ENCODE data around the gene MRPS12. TPM values are rescaled to one million over a fixed set of nuclear protein-coding genes. Genes with fewer than 3 reads are reported as not detected.

Gene MRPS12
- total RNA-seq, 1 experiment from 2014 or later: 81.3 TPM

DNA sequence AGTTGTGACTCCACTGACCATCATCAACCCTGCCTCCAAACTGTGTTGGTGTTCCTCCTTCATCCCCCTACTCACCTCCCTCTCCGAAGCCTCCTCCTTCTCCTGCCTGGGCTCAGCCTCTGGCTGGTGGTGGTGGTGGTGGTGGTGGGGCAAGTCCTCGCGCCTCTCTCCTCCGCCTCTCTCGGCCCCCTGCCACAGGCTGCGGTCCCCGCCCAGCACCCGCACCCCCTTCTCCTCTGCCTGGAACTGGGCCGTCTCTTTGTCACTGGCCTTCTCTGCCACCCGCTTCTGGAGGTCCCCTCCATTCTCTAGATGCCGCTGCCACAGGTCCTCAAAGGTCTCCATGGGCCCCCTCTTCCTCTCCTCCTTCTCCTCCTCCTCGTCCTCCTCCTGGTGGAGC is 20.3 kb upstream of the MRPS12 start:
- H3K9me3 ChIP-seq (ENCODE audit: control insufficient read depth, low read depth, low read length): no peaks in the 10 kb centered on the region
- H2BK5ac ChIP-seq (ENCODE audit: insufficient read length, low read length): no peak overlapping the region
- no peak overlapping the region for H3K18ac ChIP-seq (ENCODE audit: insufficient read length, low read depth, low read length)
- no peak overlapping the region for H2BK12ac ChIP-seq (ENCODE audit: insufficient read length, low read depth, low read length)
- H3K4me2 ChIP-seq (ENCODE audit: insufficient read depth, insufficient read length, low read length): no peak overlapping the region
- no peaks in the 10 kb centered on the region; the same call in 1 of the 2 replicates for H3K4me1 ChIP-seq (ENCODE audit: insufficient read depth, low read length)
- H3K56ac ChIP-seq (ENCODE audit: insufficient read length, low read depth, low read length): no peak overlapping the region
- no peak overlapping the region for H4K91ac ChIP-seq (ENCODE audit: insufficient read length, low read depth, low read length)
- peaks cover 3 to 4% of the 10 kb centered on the region in 2 experiments; a peak in 3 of 4 replicates for H3K4me1 Mint-ChIP-seq
- H3K27me3 Mint-ChIP-seq (ENCODE audit: low read depth): no peaks in the 10 kb centered on the region; the same call in none of the 2 replicates
- DNase-seq: no peak
- H3K27ac Mint-ChIP-seq: no peak overlapping the region
- WGBS (ENCODE audit: extremely low coverage, insufficient read length, low lambda C conversion rate): no CpG with 5 or more reads among the region's 12 CpGs
- H2AK5ac ChIP-seq (ENCODE audit: insufficient read length, low read length): no peak overlapping the region
- no peak overlapping the region for H2AFZ ChIP-seq (ENCODE audit: low read length)
- H3K36me3 Mint-ChIP-seq (ENCODE audit: insufficient read depth in 1 of 3, low read depth in 3 of 3): peaks cover 9 to 28% (median 18%) of the 10 kb centered on the region in 3 experiments; a peak in 6 of 7 replicates
- H3K79me1 ChIP-seq (ENCODE audit: insufficient read depth, low read depth, low read length, poor library complexity, severe bottlenecking): no peaks in the 10 kb centered on the region
- no peak overlapping the region for H3K23ac ChIP-seq (ENCODE audit: insufficient read length, low read depth, low read length)
- no peak overlapping the region for H3K4ac ChIP-seq (ENCODE audit: low read depth, low read length)
- no peak overlapping the region for H3T11ph ChIP-seq (ENCODE audit: low read length)
- H3K9ac ChIP-seq (ENCODE audit: extremely low read depth, insufficient read length, low read length): no peak overlapping the region
- H4K8ac ChIP-seq (replicated peaks; ENCODE audit: insufficient read length, low read depth, low read length): no peak overlapping the region
- no peak overlapping the region for H3K14ac ChIP-seq (ENCODE audit: insufficient read depth, low read length)
- no peak overlapping the region for H3K27ac ChIP-seq (ENCODE audit: insufficient read length, low read depth, low read length)
- H2BK120ac ChIP-seq (ENCODE audit: low read depth, low read length, poor library complexity, severe bottlenecking): no peak overlapping the region
- H2BK15ac ChIP-seq (ENCODE audit: low read depth, low read length): no peak overlapping the region
- no peak overlapping the region for H3K4me3 Mint-ChIP-seq
- no peaks in the 10 kb centered on the region for H3K79me2 ChIP-seq (ENCODE audit: insufficient read depth, low read length)
- TF ChIP-seq, protein P1, sequence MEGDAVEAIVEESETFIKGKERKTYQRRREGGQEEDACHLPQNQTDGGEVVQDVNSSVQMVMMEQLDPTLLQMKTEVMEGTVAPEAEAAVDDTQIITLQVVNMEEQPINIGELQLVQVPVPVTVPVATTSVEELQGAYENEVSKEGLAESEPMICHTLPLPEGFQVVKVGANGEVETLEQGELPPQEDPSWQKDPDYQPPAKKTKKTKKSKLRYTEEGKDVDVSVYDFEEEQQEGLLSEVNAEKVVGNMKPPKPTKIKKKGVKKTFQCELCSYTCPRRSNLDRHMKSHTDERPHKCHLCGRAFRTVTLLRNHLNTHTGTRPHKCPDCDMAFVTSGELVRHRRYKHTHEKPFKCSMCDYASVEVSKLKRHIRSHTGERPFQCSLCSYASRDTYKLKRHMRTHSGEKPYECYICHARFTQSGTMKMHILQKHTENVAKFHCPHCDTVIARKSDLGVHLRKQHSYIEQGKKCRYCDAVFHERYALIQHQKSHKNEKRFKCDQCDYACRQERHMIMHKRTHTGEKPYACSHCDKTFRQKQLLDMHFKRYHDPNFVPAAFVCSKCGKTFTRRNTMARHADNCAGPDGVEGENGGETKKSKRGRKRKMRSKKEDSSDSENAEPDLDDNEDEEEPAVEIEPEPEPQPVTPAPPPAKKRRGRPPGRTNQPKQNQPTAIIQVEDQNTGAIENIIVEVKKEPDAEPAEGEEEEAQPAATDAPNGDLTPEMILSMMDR (conservative IDR thresholded peaks at IDR 0.05): no peak
- no peaks in the 10 kb centered on the region for H4K20me1 ChIP-seq (ENCODE audit: control insufficient read depth, insufficient read depth, insufficient read length)
- H3K27me3 ChIP-seq (ENCODE audit: insufficient read depth, low read length): no peaks in the 10 kb centered on the region
- H3K9me3 Mint-ChIP-seq: peaks cover 0 to 2% of the 10 kb centered on the region in 2 experiments; a peak in 1 of 5 replicates
- no peak overlapping the region for H4K5ac ChIP-seq (ENCODE audit: insufficient read length, low read depth, low read length)
- no peak overlapping the region for H2BK20ac ChIP-seq (ENCODE audit: low read depth, low read length, poor library complexity, severe bottlenecking)
- H3K23me2 ChIP-seq (ENCODE audit: insufficient read length, low read depth, low read length, poor library complexity, severe bottlenecking): no peaks in the 10 kb centered on the region

Measured in H9 (cell line).